Activated CD8-positive, alpha-beta memory T cell treated with anti-CD3 and anti-CD28 coated beads, Interleukin-2, amount 10 ng/mL, durations not matched to agents 7 days and 5 days (primary cell): ENCODE results near the gene ERC1. TPM values are rescaled to one million over a fixed set of nuclear protein-coding genes. Genes with fewer than 3 reads are reported as not detected.

Source experiments
- ATAC-seq: fragments of 150-1000 bp; cut with Tn5 transposase; one replicate; pipeline ENCODE4 v1.10.0; 2021; ENCODE audit warnings: moderate library complexity
- CTCF ChIA-PET: fragments of 350-600 bp; sonication (Branson Sonifier 250); formaldehyde crosslinking; loops from one replicate; lab custom pipeline; 2021; ENCODE audit warnings: antibody characterized with exemption; lab: Charles Lee
- DNase-seq: peaks from one replicate; pipeline ENCODE4 v3.0.0-alpha.2; 2020
- H3K27ac Mint-ChIP-seq: one replicate; pipeline ENCODE4 v1.8.0; 2021; ENCODE audit warnings: mild to moderate bottlenecking, mixed read lengths
- H3K27me3 Mint-ChIP-seq: one replicate; pipeline ENCODE4 v1.8.0; 2021; ENCODE audit warnings: mixed read lengths
- H3K36me3 Mint-ChIP-seq: one replicate; pipeline ENCODE4 v1.8.0; 2021; ENCODE audit warnings: mild to moderate bottlenecking, mixed read lengths
- H3K4me1 Mint-ChIP-seq: one replicate; pipeline ENCODE4 v1.8.0; 2021; ENCODE audit warnings: mixed read lengths
- H3K4me3 Mint-ChIP-seq: one replicate; pipeline ENCODE4 v1.8.0; 2021; ENCODE audit warnings: mild to moderate bottlenecking, moderate library complexity, mixed read lengths
- H3K9me3 Mint-ChIP-seq: one replicate; pipeline ENCODE4 v1.8.0; 2022; ENCODE audit warnings: low read depth, mixed read lengths
- total RNA-seq, 2 experiments: library from RNA; stranded (reverse); gene quantifications; one replicate each; pipeline ENCODE4 v1.2.3, GENCODE V29; 2021

Gene ERC1
- total RNA-seq, 2 experiments from 2014 or later = 18.8 to 25.2 TPM

GRCh38 chr12:1505576-1505975 lies 514.6 kb downstream of the ERC1 start:
- H3K4me3 Mint-ChIP-seq = no peak overlapping the region
- CTCF ChIA-PET = interaction anchor here (0.7 kb wide), 1 partner anchor 1054 kb away, joined by 3 read pairs; no protein-coding TSS in a partner anchor
- DNase-seq (no peak), ATAC-seq (no peak)
- no peaks in the 10 kb centered on the region for H3K9me3 Mint-ChIP-seq
- peaks cover 13% of the 10 kb centered on the region for H3K4me1 Mint-ChIP-seq
- no peak overlapping the region for H3K27ac Mint-ChIP-seq
- no peaks in the 10 kb centered on the region for H3K36me3 Mint-ChIP-seq
- peaks cover 46% of the 10 kb centered on the region for H3K27me3 Mint-ChIP-seq

- ATAC-seq = no peak
Measured at GRCh38 chr12:1507308-1507707, 516.3 kb downstream of the ERC1 start.

GRCh38 chr12:1509413-1510052 lies 518.5 kb downstream of the ERC1 start:
- Mint-ChIP-seq H3K4me3 (no peak overlapping the region), H3K27me3 (peaks cover 54% of the 10 kb centered on the region), H3K36me3 (no peaks in the 10 kb centered on the region), H3K27ac (no peak overlapping the region), H3K4me1 (peaks cover 8% of the 10 kb centered on the region), H3K9me3 (no peaks in the 10 kb centered on the region)
- ATAC-seq (no peak), DNase-seq (no peak)
- CTCF ChIA-PET = no interaction called here

More at GRCh38 chr12:1507308-1507707, 516.3 kb downstream of the ERC1 start:
- Mint-ChIP-seq H3K4me1 (peaks cover 13% of the 10 kb centered on the region), H3K27me3 (peaks cover 59% of the 10 kb centered on the region), H3K36me3 (no peaks in the 10 kb centered on the region), H3K4me3 (no peak overlapping the region), H3K27ac (no peak overlapping the region), H3K9me3 (no peaks in the 10 kb centered on the region)
- no peak for DNase-seq
- CTCF ChIA-PET = no interaction called here

GRCh38 chr12:1510056-1510812 lies 519.2 kb downstream of the ERC1 start:
- peaks cover 52% of the 10 kb centered on the region for H3K27me3 Mint-ChIP-seq

GRCh38 chr12:1515010-1515409 lies 524.0 kb downstream of the ERC1 start:
- DNase-seq = no peak
- CTCF ChIA-PET = no interaction called here
- no peaks in the 10 kb centered on the region for H3K4me1 Mint-ChIP-seq
- peaks cover 2% of the 10 kb centered on the region for H3K9me3 Mint-ChIP-seq
- no peak for ATAC-seq
- H3K27ac Mint-ChIP-seq = no peak overlapping the region
- peaks cover 68% of the 10 kb centered on the region for H3K27me3 Mint-ChIP-seq
- peaks cover 3% of the 10 kb centered on the region for H3K36me3 Mint-ChIP-seq
- no peak overlapping the region for H3K4me3 Mint-ChIP-seq

More at GRCh38 chr12:1510056-1510812, 519.2 kb downstream of the ERC1 start:
- ATAC-seq = no peak
- H3K4me1 Mint-ChIP-seq = peaks cover 2% of the 10 kb centered on the region
- no peaks in the 10 kb centered on the region for H3K36me3 Mint-ChIP-seq
- CTCF ChIA-PET = no interaction called here
- H3K27ac Mint-ChIP-seq = no peak overlapping the region
- DNase-seq = no peak
- H3K9me3 Mint-ChIP-seq = no peaks in the 10 kb centered on the region
- H3K4me3 Mint-ChIP-seq = no peak overlapping the region

GRCh38 chr12:1515428-1515827 lies 524.4 kb downstream of the ERC1 start:
- Mint-ChIP-seq H3K4me3 (no peak overlapping the region), H3K27me3 (peaks cover 67% of the 10 kb centered on the region), H3K27ac (no peak overlapping the region), H3K36me3 (peaks cover 3% of the 10 kb centered on the region), H3K4me1 (no peaks in the 10 kb centered on the region), H3K9me3 (peaks cover 2% of the 10 kb centered on the region)
- CTCF ChIA-PET = no interaction called here
- no peak for DNase-seq
- ATAC-seq = no peak

- Mint-ChIP-seq H3K36me3 (peaks cover 3% of the 10 kb centered on the region), H3K4me1 (no peaks in the 10 kb centered on the region), H3K27ac (no peak overlapping the region), H3K9me3 (peaks cover 2% of the 10 kb centered on the region), H3K4me3 (no peak overlapping the region), H3K27me3 (peaks cover 57% of the 10 kb centered on the region)
- CTCF ChIA-PET = interaction anchor here (0.8 to 1.5 kb wide), 4 partner anchors 12 to 66 kb away, joined by 3 to 5 read pairs (median 4); no protein-coding TSS in a partner anchor
- no peak for DNase-seq
- no peak for ATAC-seq
Measured at GRCh38 chr12:1517007-1517406, 526.0 kb downstream of the ERC1 start.

- no peaks in the 10 kb centered on the region for H3K4me1 Mint-ChIP-seq
- H3K27me3 Mint-ChIP-seq = peaks cover 51% of the 10 kb centered on the region
- no peak overlapping the region for H3K27ac Mint-ChIP-seq
Measured at GRCh38 chr12:1517734-1518525, 526.9 kb downstream of the ERC1 start.

GRCh38 chr12:1518591-1519516 lies 527.8 kb downstream of the ERC1 start:
- H3K4me1 Mint-ChIP-seq = no peaks in the 10 kb centered on the region
- ATAC-seq = no peak
- H3K4me3 Mint-ChIP-seq = no peak overlapping the region
- H3K9me3 Mint-ChIP-seq = peaks cover 2% of the 10 kb centered on the region
- no peak overlapping the region for H3K27ac Mint-ChIP-seq
- CTCF ChIA-PET = interaction anchor here (0.9 kb wide), 1 partner anchor 64 kb away, joined by 3 read pairs; no protein-coding TSS in a partner anchor
- peaks cover 3% of the 10 kb centered on the region for H3K36me3 Mint-ChIP-seq
- no peak for DNase-seq
- peaks cover 47% of the 10 kb centered on the region for H3K27me3 Mint-ChIP-seq

More at GRCh38 chr12:1517734-1518525, 526.9 kb downstream of the ERC1 start:
- ATAC-seq (no peak), DNase-seq (no peak)
- CTCF ChIA-PET = interaction anchor here (0.8 to 1.5 kb wide), 4 partner anchors 11 to 65 kb away, joined by 3 to 5 read pairs (median 4); no protein-coding TSS in a partner anchor
- H3K4me3 Mint-ChIP-seq = no peak overlapping the region
- H3K9me3 Mint-ChIP-seq = peaks cover 2% of the 10 kb centered on the region
- peaks cover 3% of the 10 kb centered on the region for H3K36me3 Mint-ChIP-seq

GRCh38 chr12:1519642-1520041 lies 528.6 kb downstream of the ERC1 start:
- ATAC-seq (no peak), DNase-seq (no peak)
- H3K9me3 Mint-ChIP-seq = peaks cover 2% of the 10 kb centered on the region
- no peak overlapping the region for H3K27ac Mint-ChIP-seq
- no peaks in the 10 kb centered on the region for H3K4me1 Mint-ChIP-seq
- peaks cover 55% of the 10 kb centered on the region for H3K27me3 Mint-ChIP-seq
- CTCF ChIA-PET = interaction anchor here (0.9 kb wide), 1 partner anchor 63 kb away, joined by 3 read pairs; no protein-coding TSS in a partner anchor
- H3K36me3 Mint-ChIP-seq = peaks cover 3% of the 10 kb centered on the region
- no peak overlapping the region for H3K4me3 Mint-ChIP-seq

- Mint-ChIP-seq H3K36me3 (no peaks in the 10 kb centered on the region), H3K27ac (no peak overlapping the region), H3K4me1 (no peaks in the 10 kb centered on the region), H3K9me3 (no peaks in the 10 kb centered on the region), H3K4me3 (no peak overlapping the region), H3K27me3 (peaks cover 66% of the 10 kb centered on the region)
- no peak for DNase-seq
- CTCF ChIA-PET = no interaction called here
- no peak for ATAC-seq
Measured at GRCh38 chr12:1523046-1523445, 532.0 kb downstream of the ERC1 start.

GRCh38 chr12:1523558-1524050 lies 532.6 kb downstream of the ERC1 start:
- Mint-ChIP-seq H3K4me3 (no peak overlapping the region), H3K36me3 (no peaks in the 10 kb centered on the region), H3K9me3 (no peaks in the 10 kb centered on the region), H3K4me1 (no peaks in the 10 kb centered on the region), H3K27me3 (peaks cover 66% of the 10 kb centered on the region), H3K27ac (no peak overlapping the region)
- CTCF ChIA-PET = no interaction called here
- no peak for ATAC-seq
- DNase-seq = no peak
